ENCODE results near the gene DHFR2.
"Not testable (repeated sequence)": the region's sequence is repeated elsewhere in the genome, so short reads cannot be mapped to it uniquely, and the experiment has no call there.

Gene DHFR2

DNA sequence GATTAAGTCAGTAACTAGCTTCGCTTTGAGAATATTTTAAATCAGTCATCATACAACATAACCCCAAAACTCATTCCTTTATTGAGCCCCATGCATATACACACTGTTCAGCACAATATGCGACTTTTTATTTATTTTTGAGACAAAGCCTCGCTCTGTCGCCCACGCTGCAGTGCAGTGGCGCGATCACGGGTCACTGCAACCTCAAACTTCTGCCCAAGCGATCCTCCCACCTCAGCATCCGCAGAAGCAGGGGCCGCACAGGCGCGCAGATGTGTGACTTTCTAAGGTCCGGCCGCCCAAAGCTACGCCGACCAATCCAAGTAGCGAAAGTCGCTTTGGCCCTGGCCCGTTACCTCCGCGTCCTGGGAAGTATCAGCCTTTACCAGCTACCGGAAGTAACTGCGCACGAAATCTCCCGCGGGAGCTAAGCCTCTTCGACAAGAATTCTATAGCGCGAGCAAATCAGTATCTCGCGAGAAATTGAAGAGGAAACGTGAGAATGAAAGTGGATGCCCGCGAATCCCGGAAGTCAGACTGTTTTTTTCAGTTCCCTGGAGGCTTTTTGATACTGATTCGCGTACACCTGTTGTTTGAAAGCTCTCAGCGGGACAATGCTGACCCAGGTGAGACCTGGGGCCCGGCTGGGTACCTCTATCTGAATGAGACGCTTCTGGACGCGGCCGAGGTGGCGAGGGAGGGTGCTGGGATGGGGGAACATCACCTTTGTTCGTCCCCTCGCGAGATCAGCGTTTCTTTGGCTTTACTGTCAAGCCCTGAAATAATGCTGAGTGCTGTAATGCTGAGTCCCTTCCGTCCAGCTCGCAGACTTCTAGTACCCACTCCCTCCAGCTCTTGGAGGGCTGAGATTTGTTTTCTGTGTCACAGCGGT is at the start of gene DHFR2, which contains the start of gene NSUN3:
Gene DHFR2, minus strand, starts transcription at position 404 of the 892 bp plus-strand sequence. CDS start 1,405 bp downstream, outside the sequence.
Gene NSUN3, plus strand, starts transcription at position 549 of the 892 bp plus-strand sequence. Its CDS starts 66 bp downstream, at position 615.
- peak; percentile 54 to 63 for DNase-seq (ENCODE audit: low read depth in 1 of 2, low spot score in 1 of 2)

DNA sequence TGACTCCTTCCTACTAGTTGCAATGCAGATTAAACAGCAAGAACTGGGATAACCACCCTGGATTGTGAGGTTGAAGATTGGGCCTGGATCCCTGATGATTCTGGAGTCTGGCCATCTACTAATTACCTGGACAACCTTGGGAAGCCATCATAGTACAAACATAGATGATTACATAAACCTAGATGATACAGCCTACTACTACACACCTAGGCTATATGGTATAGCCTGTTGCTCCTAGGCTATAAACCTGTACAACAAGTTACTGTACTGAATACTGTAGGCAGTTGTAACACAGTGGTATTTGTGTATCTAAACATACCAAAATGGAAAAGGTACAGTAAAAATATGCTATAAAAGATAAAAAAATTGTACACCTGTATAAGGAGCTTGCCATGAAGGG is 48.1 kb upstream of the DHFR2 start:
- DNase-seq (ENCODE audit: low read depth in 1 of 2, low spot score in 1 of 2), result no peak

DNA sequence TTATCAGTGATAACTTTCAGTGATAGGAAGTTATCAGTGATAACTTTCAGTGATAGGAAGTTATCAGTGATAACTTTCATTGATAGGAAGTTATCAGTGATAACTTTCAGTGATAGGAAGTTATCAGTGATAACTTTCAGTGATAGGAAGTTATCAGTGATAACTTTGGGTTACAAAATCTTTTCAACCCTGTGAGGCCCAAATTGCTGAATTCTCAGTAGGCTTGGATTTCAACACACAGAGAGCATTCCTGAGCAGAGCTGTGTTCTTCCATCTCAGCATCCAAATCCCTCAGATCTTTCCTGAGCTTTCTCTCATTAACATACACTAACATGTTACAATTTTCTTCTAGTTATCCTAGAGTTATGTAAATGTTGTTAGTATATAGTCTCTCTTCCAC is 47.5 kb upstream of the DHFR2 start:
- DNase-seq (ENCODE audit: low read depth in 1 of 2, low spot score in 1 of 2), result not testable (repeated sequence)

DNA sequence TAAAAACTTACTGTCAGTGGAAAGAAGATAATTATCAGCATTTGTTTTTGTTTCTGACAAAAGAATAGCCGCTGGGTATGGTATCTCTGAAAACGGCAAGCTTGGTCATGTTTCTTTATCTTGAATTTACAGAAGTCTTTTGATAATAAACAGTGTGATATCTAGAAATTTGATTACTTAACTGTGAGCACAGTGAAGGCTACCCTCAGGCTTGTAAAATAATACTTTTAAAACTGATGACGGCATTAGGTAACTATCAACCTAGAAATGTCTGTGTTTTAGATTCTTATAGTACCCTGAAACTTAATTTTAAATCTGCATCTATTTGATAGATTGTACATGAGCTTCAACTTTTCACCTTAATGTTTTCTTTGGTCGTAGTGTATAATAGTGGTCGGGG is 43.6 kb upstream of the DHFR2 start:
- no peak for DNase-seq (ENCODE audit: low read depth in 1 of 2, low spot score in 1 of 2)

DNA sequence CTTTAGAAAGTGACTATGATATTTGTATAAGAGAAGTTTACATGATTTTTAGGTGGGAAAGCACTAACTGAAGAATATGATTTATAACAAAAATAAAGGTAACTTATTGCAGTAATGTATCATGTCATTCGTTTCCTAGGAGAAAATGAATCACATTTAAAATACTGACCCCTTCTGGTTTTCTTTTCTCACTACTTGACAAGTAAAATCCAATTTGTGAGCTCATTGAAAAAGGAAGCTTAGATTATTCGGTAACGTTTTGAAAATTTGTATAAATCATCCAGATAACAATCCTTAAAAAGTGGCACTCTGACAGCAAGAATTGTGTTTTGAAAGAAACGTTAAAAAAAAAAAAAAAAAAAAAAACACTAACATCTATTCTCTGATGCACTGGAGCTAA is 39.1 kb upstream of the DHFR2 start:
- no peak for DNase-seq (ENCODE audit: low read depth in 1 of 2, low spot score in 1 of 2)

DNA sequence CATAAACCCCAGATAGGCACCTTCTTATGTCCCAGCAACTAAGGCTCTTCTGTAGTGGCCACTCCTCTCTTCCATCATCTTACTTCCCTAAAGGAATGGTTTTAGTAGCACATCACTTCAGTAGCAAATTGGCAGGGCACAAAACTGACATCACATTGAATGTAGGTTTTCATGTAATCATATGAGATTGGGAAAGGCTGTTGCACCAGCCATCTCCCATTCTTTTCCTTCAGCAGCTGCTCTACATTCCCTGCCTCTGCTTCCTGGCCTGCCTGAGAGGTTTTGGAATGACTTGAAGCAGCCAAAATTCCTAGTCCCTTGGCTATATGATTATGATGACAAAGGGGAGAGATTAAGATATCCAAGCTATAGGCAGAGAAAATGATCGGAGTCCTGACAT is 36.6 kb upstream of the DHFR2 start:
- no peak for DNase-seq (ENCODE audit: low read depth in 1 of 2, low spot score in 1 of 2)

DNA sequence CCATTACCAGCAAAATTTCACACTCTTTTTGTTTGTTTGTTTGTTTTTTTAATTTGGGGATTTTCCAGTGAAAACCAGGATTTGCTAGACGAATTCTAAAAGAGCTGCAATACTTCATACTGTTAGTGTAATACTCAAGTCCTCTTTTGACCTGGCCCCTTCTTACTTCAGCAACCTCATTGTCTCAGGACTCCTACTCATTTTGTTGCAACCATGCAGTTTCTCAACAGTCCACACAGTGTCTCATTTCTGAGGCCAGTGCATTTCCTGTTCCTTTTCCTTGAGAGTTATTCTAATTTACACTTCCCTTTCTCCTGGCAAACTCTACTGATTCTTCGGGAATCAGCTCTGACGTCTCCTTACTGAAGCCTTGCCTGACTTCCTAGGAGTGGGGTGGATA is 35.7 kb upstream of the DHFR2 start:
- no peak for DNase-seq (ENCODE audit: low read depth in 1 of 2, low spot score in 1 of 2)

DNA sequence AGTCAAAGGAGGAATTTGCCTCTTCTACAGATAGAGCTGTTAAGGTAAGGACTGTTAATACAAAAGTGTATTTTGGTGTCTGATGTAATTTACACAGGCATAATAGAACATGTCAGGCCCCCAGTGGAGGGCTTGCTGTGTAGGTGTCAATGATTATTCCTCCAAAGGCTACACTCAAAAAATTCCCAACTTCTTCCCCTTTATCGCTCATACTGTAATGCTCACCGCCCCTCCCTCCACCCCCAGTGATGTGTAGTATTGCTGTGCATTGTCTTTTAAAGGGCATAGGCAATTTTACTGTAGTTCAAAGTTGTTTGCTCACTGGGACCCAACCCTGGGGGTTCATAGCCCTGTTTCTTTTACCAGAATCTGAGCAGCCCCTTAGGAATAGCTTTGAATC is 32.4 kb upstream of the DHFR2 start:
- DNase-seq (ENCODE audit: low read depth in 1 of 2, low spot score in 1 of 2), result no peak

DNA sequence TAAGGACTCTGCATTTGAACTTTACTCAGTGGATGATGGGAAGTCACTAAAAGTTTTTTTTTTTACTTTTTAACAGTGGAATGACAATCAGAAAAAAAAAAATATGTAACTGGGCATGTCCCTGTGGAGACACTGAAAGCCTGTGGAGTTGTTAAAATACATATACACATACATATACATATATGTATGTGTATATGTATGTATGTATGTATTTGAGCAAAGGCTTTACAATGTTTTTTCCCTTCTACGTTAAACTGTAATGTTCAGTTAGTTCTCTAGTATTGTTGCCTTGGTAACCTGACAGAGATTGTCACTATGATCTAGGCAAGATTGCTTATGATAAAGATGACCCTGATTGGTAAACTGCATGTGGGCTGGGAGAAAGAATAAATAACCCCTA is 30.4 kb upstream of the DHFR2 start:
- no peak for DNase-seq (ENCODE audit: low read depth in 1 of 2, low spot score in 1 of 2)

DNA sequence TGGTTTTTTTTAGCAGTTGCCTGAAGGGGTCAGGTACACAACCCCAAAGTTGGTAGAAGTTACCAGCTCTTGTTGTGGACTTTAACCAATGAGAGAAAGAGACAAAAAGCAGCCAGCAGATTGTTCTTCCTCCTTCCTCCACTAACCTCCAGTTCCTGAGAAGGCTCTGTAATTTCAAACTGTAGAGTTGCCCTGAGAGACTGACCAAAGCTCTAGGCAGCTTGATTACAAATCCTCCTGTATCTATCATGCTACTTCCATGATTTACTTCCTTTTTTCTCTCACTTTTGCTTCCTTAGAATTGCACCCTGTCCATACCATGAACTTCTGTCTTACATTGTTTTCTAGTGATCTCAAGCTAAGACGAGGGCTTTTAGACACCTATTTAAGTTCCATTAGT is 29.4 kb upstream of the DHFR2 start:
- DNase-seq (ENCODE audit: low read depth in 1 of 2, low spot score in 1 of 2), result no peak

DNA sequence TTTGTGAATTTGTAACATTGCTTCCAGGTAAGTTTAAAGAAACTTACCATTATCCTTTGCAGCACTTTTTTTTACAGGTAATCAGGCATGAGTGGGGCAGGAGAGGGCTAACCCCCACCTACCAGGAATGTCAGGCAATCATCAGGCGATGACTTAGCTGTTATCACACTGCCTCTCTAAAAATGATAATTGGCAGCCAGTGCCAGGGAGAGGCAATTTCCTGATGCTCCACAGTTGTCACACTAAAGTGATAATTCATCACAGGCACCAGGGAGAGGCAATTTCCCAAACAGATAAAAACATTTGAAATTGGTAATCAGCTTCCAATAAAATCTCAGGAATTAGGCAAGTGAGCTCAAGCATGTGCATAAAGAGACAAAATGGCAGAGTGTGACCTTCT is 26.4 kb upstream of the DHFR2 start:
- DNase-seq (ENCODE audit: low read depth in 1 of 2, low spot score in 1 of 2), result no peak

DNA sequence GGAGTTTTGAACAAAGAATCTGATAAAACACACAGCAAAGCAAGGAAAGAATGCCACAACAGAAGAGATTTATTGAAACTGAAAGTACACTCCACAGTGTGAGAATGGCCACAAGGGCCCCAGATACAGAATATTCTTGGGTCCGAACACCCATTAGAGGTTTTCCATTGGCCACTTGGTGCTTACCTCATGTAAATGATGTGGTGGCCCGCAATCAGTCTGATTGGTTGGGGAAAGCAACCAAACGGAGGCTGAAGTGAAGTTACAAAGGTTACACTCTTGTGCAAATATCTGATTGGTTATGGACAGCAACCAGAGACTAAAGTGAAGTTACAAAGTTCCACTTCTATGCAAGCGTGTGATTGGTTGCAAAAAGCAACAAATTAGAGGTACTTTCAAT is 20.5 kb upstream of the DHFR2 start:
- no peak for DNase-seq (ENCODE audit: low read depth in 1 of 2, low spot score in 1 of 2)

DNA sequence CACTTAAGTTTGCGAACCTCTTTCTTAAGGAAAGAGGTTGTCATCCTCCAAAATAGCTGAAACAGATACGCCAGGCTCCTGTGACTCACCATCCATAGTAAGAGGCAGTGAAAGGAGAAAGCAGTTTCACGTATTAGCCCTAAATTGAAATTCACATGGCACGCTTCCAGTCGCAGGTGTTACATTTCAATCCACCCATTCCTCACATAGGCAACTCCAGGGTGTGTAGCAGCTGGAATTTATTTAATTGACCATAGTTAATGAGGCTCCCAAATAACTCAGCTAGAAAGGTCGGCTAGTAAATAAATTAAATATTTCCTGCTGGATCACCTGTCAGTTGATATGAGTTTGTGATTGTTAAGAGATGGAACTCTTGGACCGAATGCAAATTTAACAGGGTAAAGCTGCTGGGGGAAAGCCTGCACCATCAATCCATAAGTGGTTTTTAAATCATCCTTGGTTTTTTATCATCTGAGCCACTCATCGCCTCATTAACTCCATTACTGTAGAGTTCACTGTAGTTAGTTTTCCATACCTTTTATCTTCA is 19.7 kb upstream of the DHFR2 start:
- no peak for DNase-seq (ENCODE audit: low read depth in 1 of 2, low spot score in 1 of 2)

DNA sequence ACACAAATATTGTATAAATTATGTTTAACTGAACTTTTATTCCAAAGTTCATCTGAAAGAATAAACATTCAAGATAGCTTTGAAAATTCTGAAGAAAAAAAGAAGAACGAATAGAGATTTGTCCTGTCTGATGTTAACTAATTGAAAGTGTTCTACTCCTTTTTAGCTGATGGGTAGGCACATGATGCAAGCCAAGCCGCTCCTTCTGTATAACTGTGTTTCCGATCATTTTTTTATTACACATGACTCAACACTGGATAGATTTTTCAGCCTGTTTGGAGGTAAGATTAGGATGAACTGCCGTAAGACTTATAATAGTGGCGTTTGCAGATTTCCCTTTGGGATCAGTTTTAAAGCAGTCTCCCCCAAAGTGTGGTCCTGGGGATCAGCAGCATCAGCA is 19.2 kb upstream of the DHFR2 start:
- no peak for DNase-seq (ENCODE audit: low read depth in 1 of 2, low spot score in 1 of 2)

DNA sequence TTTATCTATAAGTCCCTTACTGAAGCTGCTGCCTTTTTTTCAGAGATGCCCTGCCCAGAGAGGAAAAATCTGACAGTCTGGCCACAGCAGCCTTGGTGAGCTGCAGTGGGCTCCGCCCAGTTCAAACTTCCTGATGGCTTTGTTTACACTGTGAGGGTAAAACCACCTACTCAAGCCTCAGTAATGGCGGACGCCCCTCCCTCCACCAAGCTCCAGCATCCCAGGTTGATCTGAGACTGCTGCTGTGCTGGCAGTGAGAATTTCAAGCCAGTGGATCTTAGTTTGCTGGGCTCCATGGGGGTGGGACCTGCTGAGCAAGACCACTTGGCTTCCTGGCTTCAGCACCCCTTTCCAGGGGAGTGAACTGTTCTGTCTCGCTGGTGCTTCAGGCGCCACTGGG is 17.8 kb upstream of the DHFR2 start:
- not testable (repeated sequence) for DNase-seq (ENCODE audit: low read depth in 1 of 2, low spot score in 1 of 2)

DNA sequence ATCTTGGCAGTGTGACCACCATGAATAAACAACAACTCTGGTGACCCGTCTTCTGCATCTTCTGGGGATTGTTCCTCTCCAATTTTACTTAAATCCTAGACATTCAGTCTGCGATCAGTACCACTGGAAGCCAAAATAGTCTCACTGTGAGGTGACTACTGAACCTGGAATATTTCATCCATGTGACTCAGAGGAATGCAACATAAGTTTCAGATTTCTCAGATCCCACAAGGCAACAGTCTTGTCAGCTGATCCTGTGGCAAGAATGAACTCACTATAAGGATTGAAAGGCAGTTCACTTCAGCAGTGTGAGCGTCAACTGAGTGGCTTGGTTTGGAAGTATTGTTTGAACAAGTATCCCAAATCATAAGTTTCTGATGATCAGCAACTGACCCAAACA is 13.3 kb upstream of the DHFR2 start:
- no peak for DNase-seq (ENCODE audit: low read depth in 1 of 2, low spot score in 1 of 2)

DNA sequence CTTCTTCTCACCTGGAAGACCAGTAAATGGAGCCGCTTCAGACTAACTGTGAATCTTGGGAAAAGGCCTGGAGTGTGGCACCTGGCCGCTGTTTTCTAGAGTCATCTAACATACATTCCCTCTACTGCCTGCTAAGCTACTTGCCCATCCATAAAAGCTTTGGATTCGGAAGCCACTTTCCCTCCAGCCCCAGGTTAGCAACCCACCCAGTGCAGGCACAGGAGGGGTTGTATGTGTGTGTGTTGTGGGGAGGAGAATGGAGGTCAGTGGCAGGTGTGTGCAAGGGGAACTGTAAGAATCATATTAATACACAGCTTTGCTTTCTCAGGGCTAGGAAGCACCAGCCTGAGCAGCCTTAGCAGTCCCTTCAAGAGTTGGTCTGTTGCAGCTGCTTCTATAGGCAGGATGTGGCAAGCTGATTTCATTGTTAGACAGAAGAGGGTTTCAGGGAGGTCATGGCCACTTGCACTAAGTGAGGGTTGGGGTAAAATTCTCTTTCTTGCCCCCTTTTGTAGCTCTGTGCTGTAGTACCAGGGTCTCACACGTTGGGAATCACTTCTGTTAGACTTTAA is 9.1 kb upstream of the DHFR2 start:
- DNase-seq (ENCODE audit: low read depth in 1 of 2, low spot score in 1 of 2), result no peak

DNA sequence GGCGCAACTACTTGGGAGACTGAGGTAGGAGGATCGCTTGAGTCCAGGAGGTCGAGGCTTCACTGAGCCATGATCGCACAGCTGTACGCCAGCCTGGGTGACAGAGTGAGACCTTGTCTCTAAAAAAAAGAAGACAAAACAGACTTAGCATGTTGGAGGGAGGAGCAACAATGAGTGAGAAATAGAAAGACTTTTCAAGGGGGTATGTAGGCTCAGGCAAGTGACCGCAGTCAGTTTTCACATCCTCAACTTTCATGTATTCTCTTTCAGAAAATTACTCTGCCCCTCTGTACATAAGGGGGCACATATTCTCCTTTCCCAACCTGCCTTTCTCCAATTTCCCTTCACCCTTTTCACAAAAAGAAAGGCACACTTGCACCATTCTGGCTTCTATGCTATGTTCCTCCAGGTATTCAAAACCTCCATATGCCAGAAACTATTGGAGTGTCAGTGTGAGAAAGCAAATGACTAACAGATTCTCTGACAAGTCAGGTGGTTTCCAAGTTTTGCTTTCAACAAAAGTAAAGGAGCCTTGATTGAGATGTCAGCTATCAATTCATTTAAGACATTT is 7.7 kb upstream of the DHFR2 start:
- no peak for DNase-seq (ENCODE audit: low read depth in 1 of 2, low spot score in 1 of 2)

DNA sequence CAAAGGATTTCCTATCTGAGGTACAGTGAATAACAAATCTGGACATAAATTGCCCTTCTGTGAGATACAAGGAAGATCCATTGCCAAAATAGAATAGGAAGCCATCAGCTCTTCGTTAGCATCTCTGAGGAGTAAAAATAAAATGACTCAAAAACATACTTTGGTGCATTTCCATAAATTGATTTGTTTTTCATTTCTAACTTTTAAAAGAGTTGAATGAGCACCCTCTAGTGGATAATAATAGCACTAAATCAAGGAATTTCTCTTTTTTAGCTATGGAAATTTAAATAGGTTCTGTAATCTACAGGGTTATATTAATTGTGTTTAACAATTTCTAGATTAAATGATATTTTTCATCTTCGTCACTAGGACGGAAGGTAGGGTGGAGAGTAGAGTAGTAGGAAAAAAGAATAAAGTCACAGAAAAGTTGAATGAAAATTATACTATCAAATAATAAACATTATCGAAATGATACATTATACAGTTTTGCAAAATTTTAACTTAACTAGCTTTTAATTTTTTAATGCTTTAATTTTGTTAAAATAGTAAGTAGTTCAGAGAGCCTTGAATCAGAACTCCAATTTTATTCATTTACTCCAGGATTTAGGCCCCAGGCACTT is 6.6 kb upstream of the DHFR2 start:
- no peak for DNase-seq (ENCODE audit: low read depth in 1 of 2, low spot score in 1 of 2)

DNA sequence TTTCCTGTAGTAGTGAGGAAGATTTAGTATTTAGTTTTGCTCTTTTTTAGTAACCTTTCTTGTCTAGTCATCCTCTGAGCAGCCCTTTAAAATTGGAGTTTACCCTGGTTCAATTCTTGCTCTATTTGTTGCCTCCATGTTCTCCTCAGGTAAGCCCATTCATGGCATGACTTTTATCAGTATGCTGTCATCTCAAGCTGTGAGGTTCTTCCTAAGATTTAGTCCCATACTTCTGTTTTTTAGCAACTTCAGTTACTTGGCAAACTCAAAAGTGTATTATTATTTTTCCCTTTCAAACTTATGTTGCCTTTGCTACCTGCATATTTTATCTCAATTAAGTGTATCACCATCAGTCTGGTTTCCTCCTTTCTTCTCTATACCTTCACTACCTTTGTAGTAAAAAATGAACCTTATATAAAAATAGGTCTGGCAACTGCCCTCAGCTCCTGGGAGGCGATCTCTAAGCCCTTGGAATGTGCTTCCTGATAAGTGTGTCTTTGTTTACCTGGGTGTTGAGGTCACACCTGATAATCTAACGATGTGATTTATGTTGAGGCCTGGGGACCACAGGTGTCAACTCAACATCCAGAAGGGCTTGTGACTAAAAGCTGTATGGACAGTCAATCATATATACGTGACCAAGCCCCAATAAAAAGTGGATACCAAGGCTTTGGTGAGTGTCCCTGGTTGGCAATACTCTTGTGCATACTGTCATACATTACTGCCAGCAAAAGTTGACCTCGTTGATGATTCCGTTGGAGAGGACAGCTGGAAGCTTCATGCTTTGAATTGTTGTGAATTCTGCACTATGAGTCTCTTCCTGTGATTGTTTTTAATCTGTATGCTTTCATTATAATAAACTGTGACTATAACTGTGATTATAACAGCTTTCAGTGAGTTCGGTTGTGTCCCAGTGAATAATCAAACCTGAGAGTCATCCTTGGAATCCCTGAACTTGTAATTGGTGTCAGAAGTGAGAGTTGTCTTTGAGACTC is 4.1 kb upstream of the DHFR2 start:
- no peak for DNase-seq (ENCODE audit: low read depth in 1 of 2, low spot score in 1 of 2)
